ENCODE measurements around the gene CALM1.

- TF ChIP-seq, protein P1, sequence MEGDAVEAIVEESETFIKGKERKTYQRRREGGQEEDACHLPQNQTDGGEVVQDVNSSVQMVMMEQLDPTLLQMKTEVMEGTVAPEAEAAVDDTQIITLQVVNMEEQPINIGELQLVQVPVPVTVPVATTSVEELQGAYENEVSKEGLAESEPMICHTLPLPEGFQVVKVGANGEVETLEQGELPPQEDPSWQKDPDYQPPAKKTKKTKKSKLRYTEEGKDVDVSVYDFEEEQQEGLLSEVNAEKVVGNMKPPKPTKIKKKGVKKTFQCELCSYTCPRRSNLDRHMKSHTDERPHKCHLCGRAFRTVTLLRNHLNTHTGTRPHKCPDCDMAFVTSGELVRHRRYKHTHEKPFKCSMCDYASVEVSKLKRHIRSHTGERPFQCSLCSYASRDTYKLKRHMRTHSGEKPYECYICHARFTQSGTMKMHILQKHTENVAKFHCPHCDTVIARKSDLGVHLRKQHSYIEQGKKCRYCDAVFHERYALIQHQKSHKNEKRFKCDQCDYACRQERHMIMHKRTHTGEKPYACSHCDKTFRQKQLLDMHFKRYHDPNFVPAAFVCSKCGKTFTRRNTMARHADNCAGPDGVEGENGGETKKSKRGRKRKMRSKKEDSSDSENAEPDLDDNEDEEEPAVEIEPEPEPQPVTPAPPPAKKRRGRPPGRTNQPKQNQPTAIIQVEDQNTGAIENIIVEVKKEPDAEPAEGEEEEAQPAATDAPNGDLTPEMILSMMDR (IDR thresholded peaks at IDR 0.05): no peak
- TF ChIP-seq POLR2A (IDR thresholded peaks at IDR 0.05): no peak
Measured at GRCh38 chr14:90428676-90429075, 31.8 kb downstream of the CALM1 start.

All from lower leg skin (tissue), 3 donors.